GM21619 (cell line): ENCODE data around the gene GRB2.
"Not testable (repeated sequence)": the region's sequence is repeated elsewhere in the genome, so short reads cannot be mapped to it uniquely, and the experiment has no call there.

Experiments used
- ATAC-seq: cut with Tn5 transposase; IDR thresholded peaks from one replicate; pipeline ENCODE4 v1.9.1; 2021; ENCODE audit not compliant: unreplicated experiment

GRB2 gene

GRCh38 chr17:75356260-75356937, 49.1 kb downstream of the GRB2 start:
- ATAC-seq, result no peak

GRCh38 chr17:75353176-75353575, 52.3 kb downstream of the GRB2 start:
- no peak for ATAC-seq

GRCh38 chr17:75352079-75352569, 53.4 kb downstream of the GRB2 start:
- ATAC-seq, result no peak

GRCh38 chr17:75350706-75351105, 54.8 kb downstream of the GRB2 start:
- no peak for ATAC-seq

GRCh38 chr17:75350029-75350428, 55.4 kb downstream of the GRB2 start:
- no peak for ATAC-seq

- ATAC-seq, result no peak
These were observed 55.9 kb downstream of the GRB2 start for GRCh38 chr17:75349589-75349988.

- no peak for ATAC-seq
These were observed 57.0 kb downstream of the GRB2 start for GRCh38 chr17:75348386-75349012.

- no peak for ATAC-seq
These were observed 58.6 kb downstream of the GRB2 start for GRCh38 chr17:75346906-75347305.

- not testable (repeated sequence) for ATAC-seq
These were observed 59.1 kb downstream of the GRB2 start for GRCh38 chr17:75346368-75346767.

- ATAC-seq, result peak; percentile 68
These were observed 59.8 kb downstream of the GRB2 start for GRCh38 chr17:75345514-75346167.

- ATAC-seq, result no peak
These were observed 60.8 kb downstream of the GRB2 start for GRCh38 chr17:75344666-75345065.

- ATAC-seq, result no peak
These were observed 62.5 kb downstream of the GRB2 start for GRCh38 chr17:75342996-75343395.

- no peak for ATAC-seq
These were observed 63.5 kb downstream of the GRB2 start for GRCh38 chr17:75341784-75342486.

- no peak for ATAC-seq
These were observed 64.8 kb downstream of the GRB2 start for GRCh38 chr17:75340631-75341030.

- no peak for ATAC-seq
These were observed 65.5 kb downstream of the GRB2 start for GRCh38 chr17:75339971-75340370.

- ATAC-seq, result no peak
These were observed 67.1 kb downstream of the GRB2 start for GRCh38 chr17:75338335-75338734.

- ATAC-seq, result no peak
These were observed 70.2 kb downstream of the GRB2 start for GRCh38 chr17:75335315-75335714.

GRCh38 chr17:75334723-75335122, 70.8 kb downstream of the GRB2 start:
- ATAC-seq, result no peak

GRCh38 chr17:75331671-75332070, 73.8 kb downstream of the GRB2 start:
- no peak for ATAC-seq

GRCh38 chr17:75327757-75328156, 77.7 kb downstream of the GRB2 start:
- no peak for ATAC-seq

- no peak for ATAC-seq
These were observed 79.1 kb downstream of the GRB2 start for GRCh38 chr17:75326226-75326848.
